MM.1S (cell line): ENCODE results near the gene PXDC1.

Experiments
- DNase-seq: peaks from one replicate; pipeline ENCODE4 v3.0.0-alpha.2; 2015
- H2AFZ ChIP-seq: fragments of 300-600 bp; sonication (generic); 2 replicates; pipeline ENCODE4 v1.6.0; 2016; ENCODE audit warnings: antibody characterized with exemption, low read length
- H3F3A ChIP-seq: fragments of 300-600 bp; sonication (generic); 2 replicates; pipeline ENCODE4 v1.6.1; 2016; ENCODE audit warnings: mild to moderate bottlenecking, antibody characterized with exemption, low read length, moderate library complexity, mixed read lengths; ENCODE audit not compliant: insufficient read depth
- H3K27ac ChIP-seq: fragments of 300-600 bp; sonication (generic); 2 replicates; pipeline ENCODE4 v1.5.1; 2016; ENCODE audit warnings: mild to moderate bottlenecking, low read length
- H3K27me3 ChIP-seq: fragments of 300-600 bp; sonication (generic); replicated peaks from 2 replicates; pipeline ENCODE4 v1.6.0; 2016; ENCODE audit warnings: low read length; ENCODE audit not compliant: insufficient read depth
- H3K36me3 ChIP-seq: fragments of 300-600 bp; sonication (generic); replicated peaks from 2 replicates; pipeline ENCODE4 v1.6.1; 2016; ENCODE audit warnings: mild to moderate bottlenecking, low read length, mixed read lengths; ENCODE audit not compliant: insufficient read depth
- H3K4me1 ChIP-seq: fragments of 300-600 bp; sonication (generic); 2 replicates; pipeline ENCODE4 v1.6.1; 2016; ENCODE audit warnings: low read length, mixed read lengths
- H3K4me2 ChIP-seq: fragments of 300-600 bp; sonication (generic); 2 replicates; pipeline ENCODE4 v1.6.0; 2016; ENCODE audit warnings: low read depth, low read length
- H3K4me3 ChIP-seq: fragments of 300-600 bp; sonication (generic); 2 replicates; pipeline ENCODE4 v1.5.1; 2016; ENCODE audit warnings: low read length, mixed read lengths
- H3K79me2 ChIP-seq: fragments of 300-600 bp; sonication (generic); 2 replicates; pipeline ENCODE4 v1.6.1; 2016; ENCODE audit warnings: mixed run types, low read length, mixed read lengths
- H3K9ac ChIP-seq: fragments of 300-600 bp; sonication (generic); 2 replicates; pipeline ENCODE4 v1.6.1; 2016; ENCODE audit warnings: low read length, mixed read lengths
- H3K9me2 ChIP-seq: fragments of 300-600 bp; sonication (generic); replicated peaks from 2 replicates; pipeline ENCODE4 v1.6.1; 2016; ENCODE audit warnings: mild to moderate bottlenecking, low read length, mixed read lengths; ENCODE audit not compliant: insufficient read depth
- H3K9me3 ChIP-seq: fragments of 300-600 bp; sonication (generic); replicated peaks from 2 replicates; pipeline ENCODE4 v1.6.1; 2016; ENCODE audit warnings: mild to moderate bottlenecking, low read length, mixed read lengths; ENCODE audit not compliant: insufficient read depth
- H4K20me1 ChIP-seq: fragments of 300-600 bp; sonication (generic); 2 replicates; pipeline ENCODE4 v1.6.1; 2016; ENCODE audit warnings: mild to moderate bottlenecking, low read length, moderate library complexity, mixed read lengths; ENCODE audit not compliant: insufficient read depth
- CTCF ChIP-seq: fragments of 300-600 bp; sonication (generic); IDR thresholded peaks from 2 replicates; pipeline ENCODE4 v1.5.1; 2016; ENCODE audit warnings: antibody characterized with exemption, low read length, mixed read lengths
- EZH2 ChIP-seq: fragments of 300-600 bp; sonication (generic); optimal IDR thresholded peaks from 2 replicates; pipeline ENCODE3; 2017; ENCODE audit warnings: low read depth, mild to moderate bottlenecking, antibody characterized with exemption, low read length, mixed read lengths
- EZH2phosphoT487 ChIP-seq: fragments of 300-600 bp; sonication (generic); IDR thresholded peaks from 2 replicates; pipeline ENCODE4 v1.6.1; 2018; ENCODE audit warnings: antibody characterized with exemption, low read length

PXDC1 gene

GRCh38 chr6:3727036-3727435, 24.5 kb downstream of the PXDC1 start:
- H3K36me3 ChIP-seq: no peaks in the 10 kb centered on the region
- no peak overlapping the region for H3K27ac ChIP-seq
- H3K9me2 ChIP-seq: no peaks in the 10 kb centered on the region
- H3K79me2 ChIP-seq: no peaks in the 10 kb centered on the region
- TF ChIP-seq EZH2 (no peak), EZH2phosphoT487 (no peak), CTCF (no peak)
- no peak overlapping the region for H2AFZ ChIP-seq
- H3F3A ChIP-seq: no peaks in the 10 kb centered on the region
- H4K20me1 ChIP-seq: no peaks in the 10 kb centered on the region
- no peak for DNase-seq
- H3K4me1 ChIP-seq: no peaks in the 10 kb centered on the region
- no peaks in the 10 kb centered on the region for H3K9me3 ChIP-seq
- no peak overlapping the region for H3K4me3 ChIP-seq
- no peak overlapping the region for H3K9ac ChIP-seq
- no peak overlapping the region for H3K4me2 ChIP-seq
- no peaks in the 10 kb centered on the region for H3K27me3 ChIP-seq

GRCh38 chr6:3726421-3726820, 25.1 kb downstream of the PXDC1 start:
- Histone ChIP-seq H3K79me2 (no peaks in the 10 kb centered on the region), H3K4me2 (no peak overlapping the region), H4K20me1 (no peaks in the 10 kb centered on the region), H3K27ac (no peak overlapping the region), H2AFZ (no peak overlapping the region), H3K4me1 (no peaks in the 10 kb centered on the region), H3K27me3 (no peaks in the 10 kb centered on the region), H3K4me3 (no peak overlapping the region), H3K36me3 (no peaks in the 10 kb centered on the region), H3K9me2 (no peaks in the 10 kb centered on the region), H3K9me3 (no peaks in the 10 kb centered on the region), H3K9ac (no peak overlapping the region), H3F3A (no peaks in the 10 kb centered on the region)
- DNase-seq: no peak
- TF ChIP-seq EZH2 (no peak), CTCF (no peak), EZH2phosphoT487 (no peak)

GRCh38 chr6:3725145-3726047, 26.1 kb downstream of the PXDC1 start:
- no peak overlapping the region for H3K4me3 ChIP-seq
- H3K9me2 ChIP-seq: no peaks in the 10 kb centered on the region
- no peaks in the 10 kb centered on the region for H3K27me3 ChIP-seq
- no peaks in the 10 kb centered on the region for H3F3A ChIP-seq
- no peaks in the 10 kb centered on the region for H4K20me1 ChIP-seq
- H3K4me1 ChIP-seq: no peaks in the 10 kb centered on the region
- no peaks in the 10 kb centered on the region for H3K9me3 ChIP-seq
- H2AFZ ChIP-seq: no peak overlapping the region
- no peak for DNase-seq
- no peak overlapping the region for H3K27ac ChIP-seq
- no peak overlapping the region for H3K4me2 ChIP-seq
- no peak overlapping the region for H3K9ac ChIP-seq
- no peaks in the 10 kb centered on the region for H3K36me3 ChIP-seq
- no peak for TF ChIP-seq EZH2
- TF ChIP-seq CTCF: no peak
- no peaks in the 10 kb centered on the region for H3K79me2 ChIP-seq
